Measurements from ENCODE around the gene RNF181. TPM values are rescaled to one million over a fixed set of nuclear protein-coding genes. Genes with fewer than 3 reads are reported as not detected.

RNF181 gene
- 10 to 100 TPM; 96.4 to 97.4 TPM for total RNA-seq

DNA sequence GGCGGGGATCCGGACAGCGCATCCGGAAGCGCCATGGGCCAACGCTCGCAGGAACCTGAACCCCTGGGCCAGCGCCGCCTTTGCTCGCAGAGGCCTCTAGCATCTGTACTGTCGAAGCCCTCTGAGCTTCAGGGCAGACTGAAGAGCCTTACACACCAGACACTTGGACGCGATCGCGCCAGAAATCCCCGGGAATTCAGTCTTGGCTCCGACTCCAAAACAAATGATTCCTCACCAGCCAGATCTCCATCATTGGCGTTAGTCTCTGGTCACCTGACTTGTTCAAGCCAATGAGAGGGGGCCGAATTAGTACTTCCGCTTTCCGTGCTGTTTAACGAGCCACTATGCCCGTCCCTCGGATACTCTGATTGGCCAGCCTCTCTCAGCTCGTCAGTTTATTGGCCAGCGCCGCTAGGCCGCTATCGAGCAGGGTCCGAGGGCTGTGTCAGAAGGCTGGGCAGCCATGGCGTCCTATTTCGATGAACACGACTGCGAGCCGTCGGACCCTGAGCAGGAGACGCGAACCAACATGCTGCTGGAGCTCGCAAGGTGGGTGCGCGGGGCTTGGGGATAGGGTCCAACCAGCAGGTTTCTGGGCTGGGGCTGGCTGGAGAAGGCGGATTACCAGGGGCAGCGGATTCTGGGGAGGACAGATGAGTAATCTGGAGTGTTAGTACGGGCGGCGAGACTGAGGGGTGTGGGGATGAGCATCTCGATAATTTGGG lies at the start of gene RNF181:
RNF181 (plus strand) TSS at position 445 of the 725 bp plus-strand sequence; CDS start at position 464, 19 bp downstream.
- Mint-ChIP-seq H3K27ac (peak within 1 kb of the TSS; percentile 93), H3K4me3 (peak within 1 kb of the TSS; percentile 95), H3K9me3 (no peaks in the 10 kb centered on the region), H3K36me3 (peaks cover 7% of the 10 kb centered on the region), H3K27me3 (no peaks in the 10 kb centered on the region), H3K4me1 (peaks cover 27% of the 10 kb centered on the region)
- DNase-seq (peak; percentile 83), ATAC-seq (ENCODE audit: low read depth) (peak; percentile 100)
- POLR2A ChIA-PET, result interaction anchor here (0.6 to 4.0 kb wide), 19 partner anchors 7 to 268 kb away, joined by 3 to 44 read pairs (median 6); partner anchors contain the start of genes C2orf68, ELMOD3, GGCX and MAT2A

DNA sequence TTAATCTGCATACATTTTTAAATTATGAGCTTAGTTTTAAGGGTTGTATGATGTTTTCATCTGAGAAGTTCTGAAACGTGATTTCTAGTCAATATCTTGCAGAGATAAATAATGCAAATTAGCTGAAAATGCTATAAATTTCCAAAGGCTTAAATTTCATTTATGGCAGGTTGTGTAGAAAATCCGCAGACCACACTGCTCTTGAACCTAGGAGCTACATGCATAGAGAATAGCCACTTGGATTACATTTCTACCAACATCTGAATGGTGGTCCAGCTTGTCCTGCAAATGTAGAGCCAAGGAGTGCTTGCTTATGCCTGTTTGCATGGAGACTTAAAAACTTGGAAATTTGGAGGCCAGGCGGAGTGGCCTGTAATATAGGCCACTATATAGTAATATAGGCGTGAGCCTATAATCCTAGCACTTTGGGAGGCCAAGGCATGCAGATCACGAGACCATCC lies 49.7 kb upstream of the RNF181 start:
- no peak overlapping the region for H3K4me3 Mint-ChIP-seq
- no peak overlapping the region for H3K27ac Mint-ChIP-seq
- H3K4me1 Mint-ChIP-seq, result peaks cover 25% of the 10 kb centered on the region
- ATAC-seq (ENCODE audit: low read depth), result no peak
- POLR2A ChIA-PET, result interaction anchor here (0.6 to 2.5 kb wide), 6 partner anchors 11 to 138 kb away, joined by 3 to 12 read pairs (median 4); partner anchors contain the start of genes C2orf68, GGCX and SH2D6
- no peak for DNase-seq
- peaks cover 42% of the 10 kb centered on the region for H3K36me3 Mint-ChIP-seq
- no peaks in the 10 kb centered on the region for H3K27me3 Mint-ChIP-seq
- no peaks in the 10 kb centered on the region for H3K9me3 Mint-ChIP-seq

DNA sequence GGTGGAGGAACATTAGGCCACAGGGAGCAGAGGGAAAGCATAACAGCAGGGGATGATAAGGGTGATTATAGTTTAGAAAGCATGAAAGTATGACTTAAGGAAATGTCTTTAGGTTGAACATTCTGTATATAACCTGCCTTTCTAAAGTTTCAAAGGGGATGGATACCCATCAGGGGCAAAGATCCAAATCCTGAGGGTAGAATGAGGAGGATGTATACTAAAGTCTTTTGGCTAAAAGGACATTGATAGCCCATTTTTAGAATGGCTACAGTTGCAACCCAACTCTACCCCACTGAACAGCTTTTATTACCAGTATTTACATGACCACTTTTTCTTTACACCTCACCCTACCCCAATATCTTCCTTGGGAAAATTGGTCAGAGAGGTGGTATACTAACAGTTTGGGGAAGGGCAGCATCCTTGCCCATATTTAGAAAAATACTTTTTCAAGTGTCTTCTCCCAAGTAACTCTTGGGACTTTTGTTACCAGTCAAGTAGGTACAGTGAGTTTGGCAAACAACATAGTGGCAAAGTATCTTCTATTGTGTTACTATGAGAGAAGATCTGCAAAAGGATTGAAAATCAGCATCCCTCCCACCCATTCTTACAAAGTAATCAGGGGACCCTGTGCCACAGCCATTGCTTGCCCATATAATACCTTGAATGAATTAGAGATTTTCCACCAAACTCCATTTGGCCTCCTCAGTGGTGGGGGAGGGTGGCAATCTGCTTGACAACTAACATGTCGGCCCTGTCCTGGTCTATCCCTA lies 48.3 kb upstream of the RNF181 start:
- ATAC-seq (ENCODE audit: low read depth), result no peak
- no peaks in the 10 kb centered on the region for H3K27me3 Mint-ChIP-seq
- H3K27ac Mint-ChIP-seq, result peak overlapping the region; percentile 28
- H3K9me3 Mint-ChIP-seq, result no peaks in the 10 kb centered on the region
- H3K4me3 Mint-ChIP-seq, result no peak overlapping the region
- POLR2A ChIA-PET, result interaction anchor here (0.6 to 3.8 kb wide), 3 partner anchors 9 to 128 kb away, joined by 3 to 39 read pairs (median 12); partner anchors contain the start of genes MAT2A and SH2D6
- DNase-seq, result no peak
- peaks cover 19% of the 10 kb centered on the region for H3K4me1 Mint-ChIP-seq
- H3K36me3 Mint-ChIP-seq, result peaks cover 31% of the 10 kb centered on the region

DNA sequence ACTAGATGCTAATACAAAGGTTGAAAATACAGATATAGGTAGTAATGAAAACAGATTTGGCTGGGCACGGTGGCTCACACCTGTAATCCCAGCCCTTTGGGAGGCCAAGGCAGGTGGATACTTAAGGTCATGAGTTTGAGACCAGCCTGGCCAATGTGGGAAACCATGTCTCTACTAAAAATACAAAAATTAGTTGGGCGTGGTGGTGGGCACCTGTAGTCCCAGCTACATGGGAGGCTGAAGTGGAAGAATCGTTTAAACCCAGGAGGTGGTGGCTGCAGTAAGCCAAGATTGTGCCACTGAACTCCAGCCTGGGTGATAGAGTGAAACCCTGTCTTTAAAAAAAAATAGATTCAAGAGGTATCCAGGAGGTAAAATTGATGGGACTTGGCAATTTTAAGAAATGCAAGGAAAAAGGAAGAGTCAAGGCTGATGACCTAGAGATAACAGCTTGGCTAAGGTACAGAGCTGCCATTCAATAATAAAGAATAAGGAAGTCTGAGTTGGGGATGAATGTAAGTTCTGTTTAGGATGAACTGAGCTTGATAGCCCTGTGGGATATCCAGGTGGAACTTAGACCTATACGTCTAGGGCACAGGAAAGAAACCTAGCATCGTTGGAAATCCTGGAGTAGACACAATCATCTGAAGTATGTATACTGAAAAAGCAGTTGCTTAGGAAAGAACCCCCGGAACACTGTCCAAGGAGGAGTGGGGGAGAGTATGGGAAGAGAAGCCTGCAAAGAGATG lies 47.5 kb upstream of the RNF181 start:
- Mint-ChIP-seq H3K4me3 (no peak overlapping the region), H3K4me1 (peaks cover 14% of the 10 kb centered on the region), H3K27me3 (no peaks in the 10 kb centered on the region), H3K27ac (peak overlapping the region; percentile 51), H3K36me3 (peaks cover 24% of the 10 kb centered on the region), H3K9me3 (no peaks in the 10 kb centered on the region)
- ATAC-seq (ENCODE audit: low read depth) (no peak), DNase-seq (no peak)
- POLR2A ChIA-PET, result interaction anchor here (0.6 to 6.3 kb wide), 5 partner anchors 9 to 222 kb away, joined by 3 to 67 read pairs (median 3); partner anchors contain the start of genes MAT2A and SH2D6

DNA sequence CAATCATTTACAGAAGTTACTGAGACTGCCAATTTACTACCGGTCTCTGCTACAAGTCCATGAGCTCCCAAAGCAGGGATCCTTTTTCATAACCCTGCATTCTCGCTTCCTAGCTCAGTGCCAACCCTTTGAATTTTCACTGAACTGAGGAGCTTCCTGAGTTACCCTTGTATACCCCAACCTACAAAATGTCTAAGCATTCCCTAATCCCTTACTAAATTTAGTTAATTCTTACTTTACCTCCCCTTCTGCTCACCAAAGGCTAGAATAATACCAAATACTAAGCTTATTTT lies 47.0 kb upstream of the RNF181 start:
- POLR2A ChIA-PET, result interaction anchor here (0.6 to 6.3 kb wide), 7 partner anchors 10 to 222 kb away, joined by 3 to 67 read pairs (median 3); partner anchors contain the start of genes MAT2A and SH2D6
- ATAC-seq (ENCODE audit: low read depth), result no peak
- H3K9me3 Mint-ChIP-seq, result no peaks in the 10 kb centered on the region
- H3K27ac Mint-ChIP-seq, result no peak overlapping the region
- no peak for DNase-seq
- peaks cover 11% of the 10 kb centered on the region for H3K4me1 Mint-ChIP-seq
- H3K4me3 Mint-ChIP-seq, result no peak overlapping the region
- H3K36me3 Mint-ChIP-seq, result peaks cover 20% of the 10 kb centered on the region
- H3K27me3 Mint-ChIP-seq, result no peaks in the 10 kb centered on the region

- ATAC-seq (ENCODE audit: low read depth), result no peak
- Mint-ChIP-seq H3K4me1 (peaks cover 8% of the 10 kb centered on the region), H3K27ac (no peak overlapping the region), H3K36me3 (peaks cover 15% of the 10 kb centered on the region), H3K9me3 (no peaks in the 10 kb centered on the region), H3K4me3 (no peak overlapping the region), H3K27me3 (no peaks in the 10 kb centered on the region)
- POLR2A ChIA-PET, result interaction anchor here (0.6 to 6.3 kb wide), 8 partner anchors 11 to 223 kb away, joined by 3 to 67 read pairs (median 3); partner anchors contain the start of genes C2orf68, MAT2A and SH2D6
- no peak for DNase-seq
Measured at GRCh38 chr2:85549095-85549494, 46.5 kb upstream of the RNF181 start.

GRCh38 chr2:85549826-85550225 lies 45.7 kb upstream of the RNF181 start:
- H3K4me1 Mint-ChIP-seq, result peaks cover 8% of the 10 kb centered on the region
- no peak overlapping the region for H3K4me3 Mint-ChIP-seq
- H3K9me3 Mint-ChIP-seq, result no peaks in the 10 kb centered on the region
- POLR2A ChIA-PET, result interaction anchor here (0.6 to 6.3 kb wide), 4 partner anchors 11 to 130 kb away, joined by 3 to 67 read pairs (median 28); partner anchors contain the start of genes C2orf68, GGCX, MAT2A and SH2D6
- H3K36me3 Mint-ChIP-seq, result peaks cover 12% of the 10 kb centered on the region
- peak overlapping the region; percentile 51 for H3K27ac Mint-ChIP-seq
- ATAC-seq (ENCODE audit: low read depth) (no peak), DNase-seq (no peak)
- no peaks in the 10 kb centered on the region for H3K27me3 Mint-ChIP-seq

GRCh38 chr2:85550486-85550885 lies 45.1 kb upstream of the RNF181 start:
- DNase-seq (no peak), ATAC-seq (ENCODE audit: low read depth) (no peak)
- Mint-ChIP-seq H3K4me1 (peaks cover 8% of the 10 kb centered on the region), H3K27me3 (no peaks in the 10 kb centered on the region), H3K27ac (no peak overlapping the region), H3K9me3 (no peaks in the 10 kb centered on the region), H3K36me3 (peaks cover 11% of the 10 kb centered on the region), H3K4me3 (no peak overlapping the region)
- POLR2A ChIA-PET, result interaction anchor here (3.0 to 6.3 kb wide), 3 partner anchors 11 to 130 kb away, joined by 18 to 67 read pairs (median 39); partner anchors contain the start of genes GGCX, MAT2A and SH2D6

- H3K36me3 Mint-ChIP-seq, result peaks cover 11% of the 10 kb centered on the region
- DNase-seq (peak; percentile 81), ATAC-seq (ENCODE audit: low read depth) (peak; percentile 90)
- H3K4me3 Mint-ChIP-seq, result no peak overlapping the region
- POLR2A ChIA-PET, result interaction anchor here (0.5 to 6.3 kb wide), 11 partner anchors 9 to 225 kb away, joined by 3 to 67 read pairs (median 6); partner anchors contain the start of genes GGCX, MAT2A, RNF181 and SH2D6
- H3K27ac Mint-ChIP-seq, result peak overlapping the region; percentile 56
- peaks cover 8% of the 10 kb centered on the region for H3K4me1 Mint-ChIP-seq
- no peaks in the 10 kb centered on the region for H3K9me3 Mint-ChIP-seq
- no peaks in the 10 kb centered on the region for H3K27me3 Mint-ChIP-seq
Measured at GRCh38 chr2:85551698-85552678, 43.6 kb upstream of the RNF181 start.

- Mint-ChIP-seq H3K9me3 (no peaks in the 10 kb centered on the region), H3K36me3 (peaks cover 10% of the 10 kb centered on the region), H3K4me3 (no peak overlapping the region), H3K4me1 (peaks cover 8% of the 10 kb centered on the region), H3K27me3 (no peaks in the 10 kb centered on the region), H3K27ac (no peak overlapping the region)
- POLR2A ChIA-PET, result interaction anchor here (0.6 to 6.3 kb wide), 3 partner anchors 11 to 133 kb away, joined by 3 to 67 read pairs (median 6); partner anchors contain the start of genes MAT2A and SH2D6
- ATAC-seq (ENCODE audit: low read depth) (no peak), DNase-seq (no peak)
Measured at GRCh38 chr2:85553184-85553583, 42.4 kb upstream of the RNF181 start.

GRCh38 chr2:85554980-85555612 lies 40.4 kb upstream of the RNF181 start:
- H3K27ac Mint-ChIP-seq, result no peak overlapping the region
- H3K4me3 Mint-ChIP-seq, result no peak overlapping the region
- H3K27me3 Mint-ChIP-seq, result no peaks in the 10 kb centered on the region
- no peak for DNase-seq
- POLR2A ChIA-PET, result interaction anchor here (2.0 kb wide), 1 partner anchor 136 kb away, joined by 10 read pairs; the partner anchor contains the start of gene SH2D6
- ATAC-seq (ENCODE audit: low read depth), result no peak
- peaks cover 11% of the 10 kb centered on the region for H3K36me3 Mint-ChIP-seq
- H3K9me3 Mint-ChIP-seq, result no peaks in the 10 kb centered on the region
- peaks cover 15% of the 10 kb centered on the region for H3K4me1 Mint-ChIP-seq
